Hepatocyte (in vitro differentiated cells): ENCODE measurements around the gene STX7. TPM values are rescaled to one million over a fixed set of nuclear protein-coding genes. Genes with fewer than 3 reads are reported as not detected.

Experiments
- DNase-seq: peaks from one replicate; pipeline ENCODE4 v3.0.0-alpha.2; 2016; ENCODE audit warnings: low spot score
- H2AFZ ChIP-seq: fragments of 200-600 bp; sonication (generic); 2 replicates; pipeline ENCODE4 v1.6.0; 2016; ENCODE audit warnings: antibody characterized with exemption, mild to moderate bottlenecking
- H3K27ac ChIP-seq: fragments of 200-600 bp; sonication (generic); 2 replicates; pipeline ENCODE4 v1.5.1; 2016; ENCODE audit warnings: mild to moderate bottlenecking
- H3K27me3 ChIP-seq: fragments of 200-600 bp; sonication (generic); 2 replicates; pipeline ENCODE4 v1.6.1; 2016
- H3K36me3 ChIP-seq: fragments of 200-600 bp; sonication (generic); replicated peaks from 2 replicates; pipeline ENCODE4 v1.5.1; 2016; ENCODE audit warnings: low read depth; ENCODE audit not compliant: insufficient read depth
- H3K4me1 ChIP-seq: fragments of 200-600 bp; sonication (generic); 2 replicates; pipeline ENCODE4 v1.5.1; 2016; ENCODE audit warnings: mild to moderate bottlenecking, moderate library complexity; ENCODE audit not compliant: insufficient read depth
- H3K4me2 ChIP-seq: fragments of 200-600 bp; sonication (generic); 2 replicates; pipeline ENCODE4 v1.6.0; 2016
- H3K4me3 ChIP-seq: fragments of 200-600 bp; sonication (generic); 2 replicates; pipeline ENCODE4 v1.5.1; 2016; ENCODE audit warnings: mild to moderate bottlenecking
- H3K79me2 ChIP-seq: fragments of 200-600 bp; sonication (generic); 2 replicates; pipeline ENCODE4 v1.6.0; 2017; ENCODE audit warnings: mild to moderate bottlenecking
- H3K9me2 ChIP-seq: fragments of 200-600 bp; sonication (generic); replicated peaks from 2 replicates; pipeline ENCODE4 v1.6.0; 2017; ENCODE audit warnings: mild to moderate bottlenecking; ENCODE audit not compliant: insufficient read depth
- H3K9me3 ChIP-seq: fragments of 200-600 bp; sonication (generic); 2 replicates; pipeline ENCODE4 v1.5.1; 2016; ENCODE audit warnings: low read depth, mild to moderate bottlenecking
- H4K20me1 ChIP-seq: fragments of 200-600 bp; sonication (generic); 2 replicates; pipeline ENCODE4 v1.6.0; 2016; ENCODE audit warnings: mild to moderate bottlenecking; ENCODE audit not compliant: insufficient read depth, poor library complexity, severe bottlenecking
- EZH2 ChIP-seq: fragments of 200-600 bp; sonication (generic); IDR thresholded peaks from 2 replicates; pipeline ENCODE4 v1.6.1; 2016; ENCODE audit warnings: antibody characterized with exemption, mild to moderate bottlenecking, borderline replicate concordance
- EZH2phosphoT487 ChIP-seq: fragments of 200-600 bp; sonication (generic); IDR thresholded peaks from one replicate; pipeline ENCODE4 v1.6.1; 2018; ENCODE audit warnings: antibody characterized with exemption, mild to moderate bottlenecking, low read depth, moderate library complexity; ENCODE audit not compliant: unreplicated experiment, severe bottlenecking
- WGBS: methylation state at CpG from one replicate; pipeline ENCODE4 v1.1.6; 2016; ENCODE audit warnings: low lambda C conversion rate; ENCODE audit errors: missing lambda C conversion rate; 5-methylcytosine and 5-hydroxymethylcytosine counted together
- polyA plus RNA-seq: library from polyadenylated mRNA; unstranded; fragments of >200 nt; fragmentation: Nextera tagmentation; extraction: Ambion mirVana; gene quantifications from 2 replicates; pipeline ENCODE4 v1.2.1, GENCODE V29; 2016
- total RNA-seq: library from RNA; depleted of rRNA; stranded (reverse); fragments of >200 nt; gene quantifications from 2 replicates; pipeline ENCODE4 v1.2.3, GENCODE V29; 2014
- TF ChIP-seq, protein P1 (sequence below): fragments of 200-600 bp; sonication (generic); IDR thresholded peaks from 2 replicates; pipeline ENCODE4 v1.5.1; 2016; ENCODE audit warnings: antibody characterized with exemption, mild to moderate bottlenecking; ENCODE audit not compliant: poor library complexity

The STX7 gene
- total and polyA plus RNA-seq, 2 experiments from 2014 or later = 38.4 to 39.3 TPM

DNA sequence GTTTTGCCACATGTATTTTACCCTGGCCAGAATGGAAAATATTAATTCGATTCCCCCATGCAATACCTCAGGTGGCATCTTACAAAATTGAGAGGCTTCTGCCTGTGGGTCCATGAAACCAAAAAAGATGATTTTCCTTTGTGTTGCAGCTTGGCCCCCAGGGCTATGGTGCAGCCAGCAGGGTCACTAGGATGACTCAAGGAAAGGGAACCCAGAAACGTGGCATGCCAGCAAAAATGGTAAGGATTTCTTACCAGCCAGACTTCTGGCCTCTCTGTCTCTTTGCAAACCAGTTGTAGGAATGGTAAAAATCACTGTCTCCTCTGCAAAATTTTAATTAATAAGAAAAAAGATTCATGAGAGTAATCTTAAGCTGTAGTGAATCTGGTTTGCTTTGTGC, 13.5 kb upstream of the STX7 start:
- Histone ChIP-seq H3K36me3 (no peaks in the 10 kb centered on the region), H3K9me2 (no peaks in the 10 kb centered on the region), H3K27ac (no peak overlapping the region), H3K4me3 (no peak overlapping the region), H3K79me2 (no peaks in the 10 kb centered on the region), H3K4me2 (no peak overlapping the region), H3K4me1 (no peaks in the 10 kb centered on the region), H3K27me3 (no peaks in the 10 kb centered on the region), H2AFZ (no peak overlapping the region), H4K20me1 (no peaks in the 10 kb centered on the region), H3K9me3 (no peaks in the 10 kb centered on the region)
- 64% methylated on average over 2 of the region's 2 CpGs for whole genome bisulfite sequencing
- DNase-seq = no peak
- TF ChIP-seq, protein P1, sequence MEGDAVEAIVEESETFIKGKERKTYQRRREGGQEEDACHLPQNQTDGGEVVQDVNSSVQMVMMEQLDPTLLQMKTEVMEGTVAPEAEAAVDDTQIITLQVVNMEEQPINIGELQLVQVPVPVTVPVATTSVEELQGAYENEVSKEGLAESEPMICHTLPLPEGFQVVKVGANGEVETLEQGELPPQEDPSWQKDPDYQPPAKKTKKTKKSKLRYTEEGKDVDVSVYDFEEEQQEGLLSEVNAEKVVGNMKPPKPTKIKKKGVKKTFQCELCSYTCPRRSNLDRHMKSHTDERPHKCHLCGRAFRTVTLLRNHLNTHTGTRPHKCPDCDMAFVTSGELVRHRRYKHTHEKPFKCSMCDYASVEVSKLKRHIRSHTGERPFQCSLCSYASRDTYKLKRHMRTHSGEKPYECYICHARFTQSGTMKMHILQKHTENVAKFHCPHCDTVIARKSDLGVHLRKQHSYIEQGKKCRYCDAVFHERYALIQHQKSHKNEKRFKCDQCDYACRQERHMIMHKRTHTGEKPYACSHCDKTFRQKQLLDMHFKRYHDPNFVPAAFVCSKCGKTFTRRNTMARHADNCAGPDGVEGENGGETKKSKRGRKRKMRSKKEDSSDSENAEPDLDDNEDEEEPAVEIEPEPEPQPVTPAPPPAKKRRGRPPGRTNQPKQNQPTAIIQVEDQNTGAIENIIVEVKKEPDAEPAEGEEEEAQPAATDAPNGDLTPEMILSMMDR = no peak

- Histone ChIP-seq H2AFZ (no peak overlapping the region), H3K9me2 (no peaks in the 10 kb centered on the region), H3K4me1 (no peaks in the 10 kb centered on the region), H3K36me3 (no peaks in the 10 kb centered on the region), H3K9me3 (no peaks in the 10 kb centered on the region), H3K4me3 (no peak overlapping the region), H3K27ac (no peak overlapping the region), H3K4me2 (no peak overlapping the region), H3K27me3 (no peaks in the 10 kb centered on the region), H4K20me1 (no peaks in the 10 kb centered on the region), H3K79me2 (no peaks in the 10 kb centered on the region)
- WGBS = 68% methylated on average over 4 of the region's 4 CpGs
- no peak for DNase-seq
- TF ChIP-seq, protein P1 = no peak
- TF ChIP-seq EZH2 = no peak
- TF ChIP-seq EZH2phosphoT487 = no peak
Observed at GRCh38 chr6:132525866-132526265, 12.9 kb upstream of the STX7 start.

GRCh38 chr6:132524646-132525045, 11.7 kb upstream of the STX7 start:
- H3K27ac ChIP-seq = no peak overlapping the region
- no peaks in the 10 kb centered on the region for H3K27me3 ChIP-seq
- no peaks in the 10 kb centered on the region for H3K4me1 ChIP-seq
- H4K20me1 ChIP-seq = no peaks in the 10 kb centered on the region
- no peaks in the 10 kb centered on the region for H3K9me3 ChIP-seq
- TF ChIP-seq EZH2 = no peak
- H2AFZ ChIP-seq = no peak overlapping the region
- H3K4me2 ChIP-seq = no peak overlapping the region
- H3K9me2 ChIP-seq = no peaks in the 10 kb centered on the region
- no peak for DNase-seq
- H3K4me3 ChIP-seq = no peak overlapping the region
- no peaks in the 10 kb centered on the region for H3K36me3 ChIP-seq
- 90% methylated on average over 5 of the region's 5 CpGs for WGBS
- H3K79me2 ChIP-seq = no peaks in the 10 kb centered on the region

DNA sequence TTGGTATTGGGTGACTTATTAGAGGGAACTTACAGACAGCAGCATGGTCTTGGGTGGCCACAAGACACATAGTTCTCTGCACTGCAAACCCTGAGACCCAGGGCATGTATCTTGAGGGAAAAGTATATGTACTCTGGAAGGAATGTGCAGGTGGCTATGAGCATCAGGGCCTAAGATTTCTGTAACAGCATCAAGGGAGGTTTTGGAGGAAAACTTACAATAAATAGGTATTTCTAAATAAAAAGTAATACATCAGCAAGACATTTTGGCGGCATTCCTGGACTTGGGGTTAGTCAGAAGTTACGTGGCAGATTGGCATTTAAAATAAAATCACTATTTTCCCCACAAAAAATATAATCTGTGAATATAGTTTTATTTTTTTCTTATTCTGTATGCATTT, 8.0 kb upstream of the STX7 start:
- Histone ChIP-seq H3K27me3 (no peaks in the 10 kb centered on the region), H3K4me3 (no peak overlapping the region), H3K9me2 (no peaks in the 10 kb centered on the region), H3K9me3 (no peaks in the 10 kb centered on the region), H3K4me1 (no peaks in the 10 kb centered on the region), H2AFZ (no peak overlapping the region), H3K36me3 (no peaks in the 10 kb centered on the region), H3K4me2 (no peak overlapping the region), H3K79me2 (no peaks in the 10 kb centered on the region), H4K20me1 (no peaks in the 10 kb centered on the region), H3K27ac (no peak overlapping the region)
- DNase-seq = no peak
- TF ChIP-seq, protein P1 = no peak
- TF ChIP-seq EZH2 (no peak), EZH2phosphoT487 (no peak)
- 48% methylated on average over 2 of the region's 2 CpGs for WGBS
